ENCODE measurements around the gene FBRSL1.

FBRSL1 gene

GRCh38 chr12:132448463-132448820 lies 41.5 kb upstream of the FBRSL1 start:
- no peak overlapping the region for H3K4me2 ChIP-seq (ENCODE audit: low read length)
- no peaks in the 10 kb centered on the region for H3K9me3 ChIP-seq (replicated peaks; ENCODE audit: low read length)
- H3K4me3 ChIP-seq (ENCODE audit: low read length) = no peak overlapping the region
- no peaks in the 10 kb centered on the region for H3K4me1 ChIP-seq (ENCODE audit: control insufficient read depth, insufficient read depth, low read length)
- H3K36me3 ChIP-seq (ENCODE audit: insufficient read depth, low read length) = no peaks in the 10 kb centered on the region
- H3K27me3 ChIP-seq (ENCODE audit: control insufficient read depth, insufficient read depth, low read length) = peaks cover 61% of the 10 kb centered on the region
- no peak overlapping the region for H3K9ac ChIP-seq (ENCODE audit: low read depth, low read length)

- Histone ChIP-seq H3K36me3 (ENCODE audit: insufficient read depth, low read length) (no peaks in the 10 kb centered on the region), H3K9me3 (replicated peaks; ENCODE audit: low read length) (no peaks in the 10 kb centered on the region), H3K4me3 (ENCODE audit: low read length) (no peak overlapping the region), H3K9ac (ENCODE audit: low read depth, low read length) (no peak overlapping the region), H3K4me2 (ENCODE audit: low read length) (no peak overlapping the region), H3K4me1 (ENCODE audit: control insufficient read depth, insufficient read depth, low read length) (no peaks in the 10 kb centered on the region), H3K27me3 (ENCODE audit: control insufficient read depth, insufficient read depth, low read length) (peaks cover 52% of the 10 kb centered on the region)
Observed at GRCh38 chr12:132449565-132450417, 40.2 kb upstream of the FBRSL1 start.

GRCh38 chr12:132450418-132451171 lies 39.4 kb upstream of the FBRSL1 start:
- no peak overlapping the region for H3K4me3 ChIP-seq (ENCODE audit: low read length)
- H3K4me2 ChIP-seq (ENCODE audit: low read length) = no peak overlapping the region
- peaks cover 52% of the 10 kb centered on the region for H3K27me3 ChIP-seq (ENCODE audit: control insufficient read depth, insufficient read depth, low read length)
- H3K9me3 ChIP-seq (replicated peaks; ENCODE audit: low read length) = no peaks in the 10 kb centered on the region
- H3K9ac ChIP-seq (ENCODE audit: low read depth, low read length) = no peak overlapping the region
- no peaks in the 10 kb centered on the region for H3K4me1 ChIP-seq (ENCODE audit: control insufficient read depth, insufficient read depth, low read length)
- no peaks in the 10 kb centered on the region for H3K36me3 ChIP-seq (ENCODE audit: insufficient read depth, low read length)

- Histone ChIP-seq H3K4me2 (ENCODE audit: low read length) (no peak overlapping the region), H3K36me3 (ENCODE audit: insufficient read depth, low read length) (no peaks in the 10 kb centered on the region), H3K9me3 (replicated peaks; ENCODE audit: low read length) (no peaks in the 10 kb centered on the region), H3K9ac (ENCODE audit: low read depth, low read length) (no peak overlapping the region), H3K4me1 (ENCODE audit: control insufficient read depth, insufficient read depth, low read length) (no peaks in the 10 kb centered on the region), H3K4me3 (ENCODE audit: low read length) (no peak overlapping the region), H3K27me3 (ENCODE audit: control insufficient read depth, insufficient read depth, low read length) (peaks cover 52% of the 10 kb centered on the region)
Observed at GRCh38 chr12:132451172-132451835, 38.6 kb upstream of the FBRSL1 start.

- Histone ChIP-seq H3K4me1 (ENCODE audit: control insufficient read depth, insufficient read depth, low read length) (no peaks in the 10 kb centered on the region), H3K36me3 (ENCODE audit: insufficient read depth, low read length) (no peaks in the 10 kb centered on the region), H3K4me2 (ENCODE audit: low read length) (no peak overlapping the region), H3K9me3 (replicated peaks; ENCODE audit: low read length) (no peaks in the 10 kb centered on the region), H3K9ac (ENCODE audit: low read depth, low read length) (no peak overlapping the region), H3K4me3 (ENCODE audit: low read length) (no peak overlapping the region), H3K27me3 (ENCODE audit: control insufficient read depth, insufficient read depth, low read length) (peaks cover 52% of the 10 kb centered on the region)
Observed at GRCh38 chr12:132451836-132452195, 38.1 kb upstream of the FBRSL1 start.

- H3K4me2 ChIP-seq (ENCODE audit: low read length) = no peak overlapping the region
- H3K27me3 ChIP-seq (ENCODE audit: control insufficient read depth, insufficient read depth, low read length) = peaks cover 50% of the 10 kb centered on the region
- H3K9me3 ChIP-seq (replicated peaks; ENCODE audit: low read length) = no peaks in the 10 kb centered on the region
- no peaks in the 10 kb centered on the region for H3K4me1 ChIP-seq (ENCODE audit: control insufficient read depth, insufficient read depth, low read length)
- no peak overlapping the region for H3K9ac ChIP-seq (ENCODE audit: low read depth, low read length)
- no peak overlapping the region for H3K4me3 ChIP-seq (ENCODE audit: low read length)
- H3K36me3 ChIP-seq (ENCODE audit: insufficient read depth, low read length) = no peaks in the 10 kb centered on the region
Observed at GRCh38 chr12:132452596-132453350, 37.2 kb upstream of the FBRSL1 start.

- Histone ChIP-seq H3K36me3 (ENCODE audit: insufficient read depth, low read length) (no peaks in the 10 kb centered on the region), H3K4me3 (ENCODE audit: low read length) (no peak overlapping the region), H3K9ac (ENCODE audit: low read depth, low read length) (no peak overlapping the region), H3K9me3 (replicated peaks; ENCODE audit: low read length) (no peaks in the 10 kb centered on the region), H3K4me1 (ENCODE audit: control insufficient read depth, insufficient read depth, low read length) (no peaks in the 10 kb centered on the region), H3K4me2 (ENCODE audit: low read length) (no peak overlapping the region), H3K27me3 (ENCODE audit: control insufficient read depth, insufficient read depth, low read length) (peaks cover 42% of the 10 kb centered on the region)
Observed at GRCh38 chr12:132453361-132454192, 36.4 kb upstream of the FBRSL1 start.

- no peak overlapping the region for H3K9ac ChIP-seq (ENCODE audit: low read depth, low read length)
- no peak overlapping the region for H3K4me3 ChIP-seq (ENCODE audit: low read length)
- no peaks in the 10 kb centered on the region for H3K36me3 ChIP-seq (ENCODE audit: insufficient read depth, low read length)
- H3K27me3 ChIP-seq (ENCODE audit: control insufficient read depth, insufficient read depth, low read length) = peaks cover 40% of the 10 kb centered on the region
- H3K4me2 ChIP-seq (ENCODE audit: low read length) = no peak overlapping the region
- H3K4me1 ChIP-seq (ENCODE audit: control insufficient read depth, insufficient read depth, low read length) = no peaks in the 10 kb centered on the region
- no peaks in the 10 kb centered on the region for H3K9me3 ChIP-seq (replicated peaks; ENCODE audit: low read length)
Observed at GRCh38 chr12:132454193-132454932, 35.6 kb upstream of the FBRSL1 start.

GRCh38 chr12:132454933-132455418 lies 35.0 kb upstream of the FBRSL1 start:
- no peaks in the 10 kb centered on the region for H3K9me3 ChIP-seq (replicated peaks; ENCODE audit: low read length)
- H3K36me3 ChIP-seq (ENCODE audit: insufficient read depth, low read length) = no peaks in the 10 kb centered on the region
- H3K4me1 ChIP-seq (ENCODE audit: control insufficient read depth, insufficient read depth, low read length) = no peaks in the 10 kb centered on the region
- no peak overlapping the region for H3K4me2 ChIP-seq (ENCODE audit: low read length)
- no peak overlapping the region for H3K9ac ChIP-seq (ENCODE audit: low read depth, low read length)
- H3K27me3 ChIP-seq (ENCODE audit: control insufficient read depth, insufficient read depth, low read length) = peaks cover 34% of the 10 kb centered on the region
- H3K4me3 ChIP-seq (ENCODE audit: low read length) = no peak overlapping the region

GRCh38 chr12:132455565-132455964 lies 34.4 kb upstream of the FBRSL1 start:
- H3K4me3 ChIP-seq (ENCODE audit: low read length) = no peak overlapping the region
- no peak overlapping the region for H3K9ac ChIP-seq (ENCODE audit: low read depth, low read length)
- no peaks in the 10 kb centered on the region for H3K9me3 ChIP-seq (replicated peaks; ENCODE audit: low read length)

More at GRCh38 chr12:132455565-132455964, 34.4 kb upstream of the FBRSL1 start:
- Histone ChIP-seq H3K4me2 (ENCODE audit: low read length) (no peak overlapping the region), H3K27me3 (ENCODE audit: control insufficient read depth, insufficient read depth, low read length) (peaks cover 28% of the 10 kb centered on the region), H3K36me3 (ENCODE audit: insufficient read depth, low read length) (no peaks in the 10 kb centered on the region), H3K4me1 (ENCODE audit: control insufficient read depth, insufficient read depth, low read length) (no peaks in the 10 kb centered on the region)

Measured in skeletal muscle satellite cell (primary cell).